WTC11 (cell line): ENCODE measurements around the gene IRF2BP1. TPM values are rescaled to one million over a fixed set of nuclear protein-coding genes. Genes with fewer than 3 reads are reported as not detected.

Experiments used
- ATAC-seq: fragments of 200-7000 bp; cut with Tn5 transposase; 2 replicates; pipeline ENCODE4 v1.10.0; 2021; ENCODE audit warnings: mild to moderate bottlenecking, moderate library complexity
- CTCF ChIA-PET: fragments of 300-600 bp; sonication (Branson Sonifier 250); formaldehyde crosslinking; loops from one replicate; lab custom pipeline; 2021; ENCODE audit warnings: antibody characterized with exemption; lab: Charles Lee
- POLR2A ChIA-PET: fragments of 350-600 bp; sonication (Branson Sonifier 250); formaldehyde crosslinking; loops from one replicate; lab custom pipeline; 2021; ENCODE audit warnings: antibody characterized with exemption; lab: Charles Lee
- DNase-seq: peaks from one replicate; pipeline ENCODE4 v3.0.0; 2021; ENCODE audit warnings: low spot score
- H3K27ac Mint-ChIP-seq: 2 replicates; pipeline ENCODE4 v1.8.0; 2021; ENCODE audit warnings: mixed read lengths
- H3K27me3 Mint-ChIP-seq: 2 replicates; pipeline ENCODE4 v1.8.0; 2021; ENCODE audit warnings: low read depth, mild to moderate bottlenecking, moderate library complexity, mixed read lengths
- H3K36me3 Mint-ChIP-seq: 2 replicates; pipeline ENCODE4 v1.8.0; 2021; ENCODE audit warnings: mixed read lengths
- H3K4me1 Mint-ChIP-seq: 2 replicates; pipeline ENCODE4 v1.8.0; 2022; ENCODE audit warnings: mixed read lengths
- H3K4me3 Mint-ChIP-seq: 2 replicates; pipeline ENCODE4 v1.8.0; 2021; ENCODE audit warnings: mild to moderate bottlenecking, moderate library complexity, mixed read lengths
- H3K9me3 Mint-ChIP-seq: 2 replicates; pipeline ENCODE4 v1.8.0; 2021; ENCODE audit warnings: mixed read lengths
- AFF4 ChIP-seq: sonication (generic); formaldehyde crosslinking; IDR thresholded peaks from 2 replicates; pipeline ENCODE4 v1.8.1; 2023; ENCODE audit warnings: mild to moderate bottlenecking, missing genetic modification reagents, borderline replicate concordance
- CDX4 ChIP-seq: fragments of 250-450 bp; sonication (Bioruptor Pico); IDR thresholded peaks from 2 replicates; pipeline ENCODE4 v1.9.0; 2021; ENCODE audit warnings: moderate library complexity, mild to moderate bottlenecking, inconsistent platforms, borderline replicate concordance
- E2F1 ChIP-seq: sonication (generic); formaldehyde crosslinking; IDR thresholded peaks from 2 replicates; pipeline ENCODE4 v1.8.0; 2022; ENCODE audit warnings: mild to moderate bottlenecking, missing genetic modification reagents
- E2F4 ChIP-seq: sonication (generic); formaldehyde crosslinking; IDR thresholded peaks from 2 replicates; pipeline ENCODE4 v1.8.1; 2022; ENCODE audit warnings: low read depth, mild to moderate bottlenecking, moderate library complexity, missing genetic modification reagents, borderline replicate concordance
- GABPB1 ChIP-seq: sonication (generic); formaldehyde crosslinking; IDR thresholded peaks from 2 replicates; pipeline ENCODE4 v1.8.1; 2023; ENCODE audit warnings: mild to moderate bottlenecking, missing genetic modification reagents
- GTF2I ChIP-seq: fragments of 250-450 bp; sonication (Bioruptor Pico); conservative IDR thresholded peaks from 2 replicates; pipeline ENCODE4 v1.4.0; 2021; ENCODE audit warnings: mild to moderate bottlenecking
- NFATC4 ChIP-seq: fragments of 250-450 bp; sonication (Bioruptor Pico); IDR thresholded peaks from 2 replicates; pipeline ENCODE4 v1.9.0; 2021; ENCODE audit warnings: mild to moderate bottlenecking
- NFE2L1 ChIP-seq: sonication (generic); formaldehyde crosslinking; IDR thresholded peaks from 2 replicates; pipeline ENCODE4 v1.8.1; 2023; ENCODE audit warnings: missing genetic modification reagents
- NR1H2 ChIP-seq: sonication (generic); formaldehyde crosslinking; IDR thresholded peaks from 2 replicates; pipeline ENCODE4 v1.9.0; 2021; ENCODE audit warnings: mild to moderate bottlenecking, moderate library complexity, missing genetic modification reagents
- NR3C1 ChIP-seq: sonication (generic); formaldehyde crosslinking; conservative IDR thresholded peaks from 2 replicates; pipeline ENCODE4 v1.8.1; 2023; ENCODE audit warnings: low read depth, mild to moderate bottlenecking, missing genetic modification reagents
- SP1 ChIP-seq: sonication (generic); formaldehyde crosslinking; conservative IDR thresholded peaks from 2 replicates; pipeline ENCODE4 v1.8.1; 2022; ENCODE audit warnings: missing genetic modification reagents
- TEAD1 ChIP-seq: sonication (generic); formaldehyde crosslinking; IDR thresholded peaks from 2 replicates; pipeline ENCODE4 v1.8.0; 2022; ENCODE audit warnings: mild to moderate bottlenecking, missing genetic modification reagents
- ZBTB21 ChIP-seq: sonication (generic); formaldehyde crosslinking; IDR thresholded peaks from 2 replicates; pipeline ENCODE4 v1.8.1; 2023; ENCODE audit warnings: mild to moderate bottlenecking, missing genetic modification reagents, borderline replicate concordance
- ZBTB43 ChIP-seq: sonication (generic); formaldehyde crosslinking; IDR thresholded peaks from 2 replicates; pipeline ENCODE4 v1.8.1; 2023; ENCODE audit warnings: mild to moderate bottlenecking, missing genetic modification reagents
- ZMAT4 ChIP-seq: fragments of 250-450 bp; sonication (Bioruptor Pico); IDR thresholded peaks from 2 replicates; pipeline ENCODE4 v1.9.0; 2021; ENCODE audit warnings: mild to moderate bottlenecking
- ZNF281 ChIP-seq: sonication (generic); formaldehyde crosslinking; IDR thresholded peaks from 2 replicates; pipeline ENCODE4 v1.8.0; 2023; ENCODE audit warnings: mild to moderate bottlenecking, missing genetic modification reagents
- ZNF317 ChIP-seq: sonication (generic); formaldehyde crosslinking; IDR thresholded peaks from 2 replicates; pipeline ENCODE4 v1.8.1; 2023; ENCODE audit warnings: low read depth, mild to moderate bottlenecking, moderate library complexity, missing genetic modification reagents, borderline replicate concordance
- total RNA-seq: library from RNA; stranded (reverse); gene quantifications from 3 replicates; pipeline ENCODE4 v1.2.3, GENCODE V29; 2021

IRF2BP1 gene
- total RNA-seq, 1 experiment from 2014 or later = 30.3 TPM

GRCh38 chr19:45929247-45929646 is 43.3 kb upstream of the IRF2BP1 start:
- H3K27me3 Mint-ChIP-seq = peaks cover 75% of the 10 kb centered on the region
- CTCF ChIA-PET = interaction anchor here (0.5 to 2.6 kb wide), 3 partner anchors 11 to 112 kb away, joined by 3 to 8 read pairs (median 5); no protein-coding TSS in a partner anchor

GRCh38 chr19:45927565-45928261 is 41.8 kb upstream of the IRF2BP1 start:
- H3K36me3 Mint-ChIP-seq = no peaks in the 10 kb centered on the region
- ChIA-PET CTCF (interaction anchor here (0.6 to 2.3 kb wide), 15 partner anchors 12 to 371 kb away, joined by 3 to 19 read pairs (median 5); partner anchors contain the start of genes NOVA2 and PGLYRP1), POLR2A (interaction anchor here (0.6 to 1.4 kb wide), 6 partner anchors 12 to 101 kb away, joined by 3 to 7 read pairs (median 4); partner anchors contain the start of genes CCDC61, IRF2BP1, MYPOP and SYMPK)
- H3K4me3 Mint-ChIP-seq = peak overlapping the region; percentile 63
- H3K27me3 Mint-ChIP-seq = peaks cover 66% of the 10 kb centered on the region
- peak; percentile 95 for DNase-seq
- H3K9me3 Mint-ChIP-seq = no peaks in the 10 kb centered on the region
- ATAC-seq = peak; percentile 99
- H3K27ac Mint-ChIP-seq = no peak overlapping the region
- H3K4me1 Mint-ChIP-seq = peaks cover 8% of the 10 kb centered on the region
- no peak for TF ChIP-seq ZNF317 (CRISPR knock-in tag)
- no peak for TF ChIP-seq SP1 (CRISPR knock-in tag)
- 0 out of 2 replicates have a peak, but pooled peaks have one; percentile 72 for TF ChIP-seq E2F1 (CRISPR knock-in tag)
- no peak for TF ChIP-seq AFF4 (CRISPR knock-in tag)
- TF ChIP-seq NR1H2 (CRISPR knock-in tag) = no peak
- no peak for TF ChIP-seq ZMAT4
- no peak for TF ChIP-seq ZBTB43 (CRISPR knock-in tag)
- TF ChIP-seq ZBTB21 (CRISPR knock-in tag) = no peak
- no peak for TF ChIP-seq NFATC4 (CRISPR knock-in tag)
- no peak for TF ChIP-seq CDX4 (CRISPR knock-in tag)
- TF ChIP-seq E2F4 = peak; percentile 100

More at GRCh38 chr19:45929247-45929646, 43.3 kb upstream of the IRF2BP1 start:
- POLR2A ChIA-PET = no interaction called here
- no peak overlapping the region for H3K4me3 Mint-ChIP-seq
- no peak overlapping the region for H3K27ac Mint-ChIP-seq
- H3K36me3 Mint-ChIP-seq = no peaks in the 10 kb centered on the region
- ATAC-seq = no peak
- peaks cover 8% of the 10 kb centered on the region for H3K4me1 Mint-ChIP-seq
- no peak for DNase-seq
- TF ChIP-seq SP1 (CRISPR knock-in tag) = no peak
- no peak for TF ChIP-seq GABPB1 (CRISPR knock-in tag)
- TF ChIP-seq NR3C1 (CRISPR knock-in tag) = no peak
- no peak for TF ChIP-seq ZNF281 (CRISPR knock-in tag)
- no peak for TF ChIP-seq ZBTB43 (CRISPR knock-in tag)
- TF ChIP-seq NFE2L1 (CRISPR knock-in tag) = no peak
- TF ChIP-seq TEAD1 (CRISPR knock-in tag) = no peak
- TF ChIP-seq GTF2I (CRISPR knock-in tag) = no peak
- TF ChIP-seq, all 79 proteins: peak for 0
- H3K9me3 Mint-ChIP-seq = no peaks in the 10 kb centered on the region
